ENCODE measurements around the gene RRP12.

Gene RRP12

GRCh38 chr10:97327348-97328294, 73.5 kb downstream of the RRP12 start:
- no peak for TF ChIP-seq TEAD4 (IDR thresholded peaks at IDR 0.05)
- no peak for TF ChIP-seq CREB1 (IDR thresholded peaks at IDR 0.05; ENCODE audit: low read depth)

GRCh38 chr10:97325754-97326153, 75.4 kb downstream of the RRP12 start:
- no peak for TF ChIP-seq RAD21 (IDR thresholded peaks at IDR 0.05; ENCODE audit: low read depth)
- no peak for TF ChIP-seq EGR1 (IDR thresholded peaks at IDR 0.05)
- no peak for TF ChIP-seq MAX (IDR thresholded peaks at IDR 0.05)
- TF ChIP-seq TEAD4 (IDR thresholded peaks at IDR 0.05) = no peak
- TF ChIP-seq EP300 (IDR thresholded peaks at IDR 0.05; ENCODE audit: borderline replicate concordance) = no peak
- no peak for TF ChIP-seq TAF1 (IDR thresholded peaks at IDR 0.05; ENCODE audit: low read depth)
- no peak for TF ChIP-seq NFIC (IDR thresholded peaks at IDR 0.05)
- TF ChIP-seq TCF12 (IDR thresholded peaks at IDR 0.05; ENCODE audit: low read depth) = no peak
- no peak for TF ChIP-seq REST (IDR thresholded peaks at IDR 0.05; ENCODE audit: low read depth)
- TF ChIP-seq CEBPB (IDR thresholded peaks at IDR 0.05) = no peak
- no peak for TF ChIP-seq YY1 (IDR thresholded peaks at IDR 0.05; ENCODE audit: low read depth)
- TF ChIP-seq ZBTB7A (IDR thresholded peaks at IDR 0.05; ENCODE audit: low read depth) = no peak
- no peak for TF ChIP-seq CREB1 (IDR thresholded peaks at IDR 0.05; ENCODE audit: low read depth)
- TF ChIP-seq USF1 (IDR thresholded peaks at IDR 0.05) = no peak
- TF ChIP-seq FOXM1 (IDR thresholded peaks at IDR 0.05; ENCODE audit: borderline replicate concordance, low read depth) = no peak

GRCh38 chr10:97323501-97323900, 77.6 kb downstream of the RRP12 start:
- no peak for TF ChIP-seq TAF1 (IDR thresholded peaks at IDR 0.05; ENCODE audit: low read depth)
- no peak for TF ChIP-seq TEAD4 (IDR thresholded peaks at IDR 0.05)
- no peak for TF ChIP-seq CEBPB (IDR thresholded peaks at IDR 0.05)

GRCh38 chr10:97321804-97322190, 79.3 kb downstream of the RRP12 start:
- TF ChIP-seq ZBTB7A (IDR thresholded peaks at IDR 0.05; ENCODE audit: low read depth) (no peak), EGR1 (IDR thresholded peaks at IDR 0.05) (no peak), YY1 (IDR thresholded peaks at IDR 0.05; ENCODE audit: low read depth) (no peak), FOXM1 (IDR thresholded peaks at IDR 0.05; ENCODE audit: borderline replicate concordance, low read depth) (no peak), TCF12 (IDR thresholded peaks at IDR 0.05; ENCODE audit: low read depth) (no peak), TEAD4 (IDR thresholded peaks at IDR 0.05) (no peak), CEBPB (IDR thresholded peaks at IDR 0.05) (no peak), CREB1 (IDR thresholded peaks at IDR 0.05; ENCODE audit: low read depth) (no peak), NFIC (IDR thresholded peaks at IDR 0.05) (no peak), EP300 (IDR thresholded peaks at IDR 0.05; ENCODE audit: borderline replicate concordance) (no peak), USF1 (IDR thresholded peaks at IDR 0.05) (no peak), TAF1 (IDR thresholded peaks at IDR 0.05; ENCODE audit: low read depth) (no peak), RAD21 (IDR thresholded peaks at IDR 0.05; ENCODE audit: low read depth) (no peak), REST (IDR thresholded peaks at IDR 0.05; ENCODE audit: low read depth) (no peak), MAX (IDR thresholded peaks at IDR 0.05) (no peak)

- TF ChIP-seq MAX (IDR thresholded peaks at IDR 0.05) (no peak), ZBTB7A (IDR thresholded peaks at IDR 0.05; ENCODE audit: low read depth) (no peak), REST (IDR thresholded peaks at IDR 0.05; ENCODE audit: low read depth) (no peak), CREB1 (IDR thresholded peaks at IDR 0.05; ENCODE audit: low read depth) (no peak)
These were observed 79.9 kb downstream of the RRP12 start for GRCh38 chr10:97321032-97321803.
